Activated CD4-positive, alpha-beta T cell treated with anti-CD3 and anti-CD28 coated beads, Interleukin-2, amount 50 U/mL, for 1 hour (primary cell): ENCODE data around the gene CS.
"Not testable (repeated sequence)": the region's sequence is repeated elsewhere in the genome, so short reads cannot be mapped to it uniquely, and the experiment has no call there.

Source experiments
- DNase-seq: peaks from one replicate; pipeline ENCODE4 v3.0.0-alpha.2; 2020

CS gene

DNA sequence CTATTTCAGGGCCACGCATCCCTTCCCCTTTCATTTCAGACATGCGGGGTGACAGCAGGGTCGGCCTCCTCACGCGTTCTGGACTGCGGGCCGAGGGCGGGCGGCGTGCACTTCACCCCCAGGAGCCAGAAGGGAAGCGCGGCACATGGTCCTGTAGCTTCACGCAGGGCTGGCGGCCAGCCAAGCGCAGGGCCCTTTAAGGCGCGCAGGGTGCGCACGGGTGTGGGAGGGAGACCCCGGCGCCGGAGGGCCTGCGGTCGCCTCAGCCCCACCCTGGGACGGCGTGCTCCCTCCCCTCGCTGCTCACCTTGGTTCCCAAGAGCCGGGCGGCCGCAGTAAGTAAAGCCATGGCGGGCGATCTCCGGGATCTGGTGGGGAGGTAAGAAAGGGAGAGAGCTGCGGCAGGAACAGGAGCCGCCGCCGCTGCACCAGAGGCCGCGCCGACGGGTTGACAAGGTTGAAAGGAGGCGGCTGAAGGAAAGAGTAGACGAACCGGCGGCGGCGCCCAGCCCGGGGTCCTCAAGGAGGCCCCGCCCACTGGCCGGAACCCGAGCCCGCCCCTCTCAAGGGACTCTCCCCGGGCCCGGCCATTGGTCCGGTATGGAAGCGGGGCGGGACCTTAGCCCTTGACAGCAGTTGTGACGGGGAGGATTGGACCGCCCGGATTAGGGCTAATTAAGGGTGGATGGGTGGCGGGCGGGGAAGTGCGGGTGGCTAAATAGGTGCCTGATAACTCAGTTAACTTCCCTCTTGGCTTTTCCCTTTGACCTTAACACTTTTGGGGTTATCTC is at the start of gene CS:
Gene CS (minus strand): TSS at position 478 of the 791 bp plus-strand sequence. CDS start 129 bp downstream, at position 349.
- peak; percentile 98 for DNase-seq

- DNase-seq, result no peak
Measured at GRCh38 chr12:56348776-56349175, 48.6 kb upstream of the CS start.

DNA sequence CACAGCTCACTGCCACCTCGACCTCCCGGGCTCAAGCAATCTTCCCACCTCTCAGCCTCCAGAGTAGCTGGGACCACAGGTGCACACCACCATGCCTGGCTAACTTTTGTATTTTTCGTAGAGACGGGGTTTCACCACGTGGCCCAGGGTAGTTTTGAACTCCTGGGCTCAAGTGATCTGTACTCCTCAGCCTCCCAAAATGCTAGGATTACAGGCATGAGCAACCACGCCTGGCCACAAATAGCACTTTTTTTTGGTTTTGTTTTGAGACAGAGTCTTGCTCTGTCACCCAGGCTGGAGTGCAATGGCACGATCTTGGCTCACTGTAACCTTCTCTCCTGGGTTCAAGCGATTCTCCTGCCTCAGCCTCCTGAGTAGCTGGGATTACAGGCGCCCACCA is 47.1 kb upstream of the CS start:
- DNase-seq, result not testable (repeated sequence)

GRCh38 chr12:56346675-56347074 is 46.5 kb upstream of the CS start:
- no peak for DNase-seq

DNA sequence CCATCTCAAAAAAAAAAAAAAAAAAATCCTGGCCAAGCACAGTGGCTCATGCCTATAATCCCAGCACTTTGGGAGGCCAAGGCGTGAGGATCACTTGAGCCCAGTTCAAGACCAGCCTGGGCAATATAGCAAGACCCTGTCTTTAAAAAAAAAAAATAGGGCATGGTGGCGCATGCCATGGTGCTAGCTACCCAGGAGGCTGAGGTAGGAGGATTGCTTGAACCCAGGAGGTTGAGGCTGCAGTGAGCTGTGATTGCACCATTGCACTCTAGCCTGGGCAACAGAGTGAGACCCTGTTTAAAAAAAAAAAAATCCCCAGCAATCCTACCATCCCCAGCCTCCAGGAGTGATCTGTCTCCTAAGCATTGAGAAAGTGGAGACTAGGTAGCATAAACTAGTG is 42.2 kb upstream of the CS start:
- not testable (repeated sequence) for DNase-seq

DNA sequence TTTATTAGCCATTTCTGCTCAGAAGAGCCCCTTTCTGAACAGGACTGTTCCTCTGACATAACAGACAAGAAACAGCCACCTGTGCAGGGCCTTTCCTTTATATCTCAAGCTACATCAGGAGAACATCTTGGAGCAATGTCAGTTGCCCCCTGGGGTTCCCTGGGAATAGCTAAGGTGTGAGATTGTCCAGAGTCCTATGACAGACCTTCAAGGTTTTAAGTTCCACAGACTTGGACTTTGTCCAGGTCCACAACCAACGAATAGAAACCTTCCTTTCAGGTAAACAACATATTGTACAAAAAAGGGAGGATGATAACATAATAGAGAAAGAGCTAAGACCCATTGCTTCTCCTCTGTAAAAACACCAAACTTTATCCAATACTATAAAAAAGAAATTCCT is 41.5 kb upstream of the CS start:
- DNase-seq, result no peak

- no peak for DNase-seq
Measured at GRCh38 chr12:56339158-56339422, 39.0 kb upstream of the CS start.

GRCh38 chr12:56338308-56339157 is 38.4 kb upstream of the CS start, which contains the start of gene IL23A:
Gene IL23A, plus strand, starts transcription at chr12:56338884. Its CDS starts 161 bp downstream, at chr12:56339045.
- peak; percentile 78 for DNase-seq

- DNase-seq, result no peak
Measured at GRCh38 chr12:56337753-56338251, 37.7 kb upstream of the CS start.

DNA sequence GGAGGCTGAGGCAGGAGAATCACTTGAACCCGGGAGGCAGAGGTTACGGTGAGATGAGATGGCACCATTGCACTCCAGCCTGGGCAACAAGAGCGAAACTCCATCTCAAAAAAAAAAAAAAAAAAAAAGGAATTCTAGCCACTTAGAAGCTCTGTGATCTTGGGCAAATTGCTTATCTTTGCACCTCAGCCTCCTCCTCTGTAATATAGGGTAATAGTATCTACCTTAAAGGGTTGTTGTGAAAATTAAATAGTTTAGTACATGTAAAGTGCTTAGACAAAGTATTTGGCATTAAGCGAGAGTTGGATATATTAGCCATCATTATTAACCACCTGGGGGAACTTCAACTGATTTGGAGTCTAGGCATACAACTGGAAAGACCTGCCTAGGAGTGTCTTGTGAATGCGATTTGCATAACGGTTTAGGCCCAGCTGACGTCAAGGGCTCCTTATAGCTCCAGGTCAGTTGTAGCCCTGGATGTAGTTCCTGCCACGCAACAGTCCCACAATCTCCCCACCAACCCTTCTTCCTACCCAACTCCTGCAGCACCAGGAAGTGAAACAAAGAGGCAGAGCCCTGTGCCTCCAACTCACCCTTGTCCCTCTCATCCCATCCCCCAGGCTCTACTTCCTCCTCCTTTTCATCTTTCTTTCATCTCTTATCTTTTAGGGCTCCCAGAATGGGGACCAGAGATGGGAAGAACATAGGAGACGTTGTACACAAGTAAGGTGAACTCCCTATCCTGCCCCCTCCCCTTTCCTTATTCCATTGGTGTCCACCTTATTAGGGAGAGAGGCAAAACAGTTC is 36.4 kb upstream of the CS start:
- DNase-seq, result no peak

DNA sequence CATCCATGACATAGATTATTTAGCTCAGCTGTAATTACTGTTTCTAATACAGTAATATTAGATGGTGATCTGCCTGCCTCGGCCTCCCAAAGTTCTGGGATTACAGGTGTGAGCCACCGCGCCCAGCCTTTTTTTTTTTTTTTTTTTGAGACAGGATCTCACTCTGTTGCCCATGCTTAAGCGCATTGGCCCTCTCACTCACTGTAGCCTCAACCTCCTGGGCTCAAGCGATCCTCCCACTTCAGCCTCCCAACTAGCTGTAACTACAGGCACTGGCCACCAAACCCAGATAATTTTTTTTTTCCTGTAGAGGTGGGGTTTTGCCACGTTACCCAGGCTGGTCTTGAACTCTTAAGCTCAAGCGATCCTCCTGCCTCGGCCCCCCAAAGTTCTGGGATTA is 35.4 kb upstream of the CS start:
- not testable (repeated sequence) for DNase-seq

DNA sequence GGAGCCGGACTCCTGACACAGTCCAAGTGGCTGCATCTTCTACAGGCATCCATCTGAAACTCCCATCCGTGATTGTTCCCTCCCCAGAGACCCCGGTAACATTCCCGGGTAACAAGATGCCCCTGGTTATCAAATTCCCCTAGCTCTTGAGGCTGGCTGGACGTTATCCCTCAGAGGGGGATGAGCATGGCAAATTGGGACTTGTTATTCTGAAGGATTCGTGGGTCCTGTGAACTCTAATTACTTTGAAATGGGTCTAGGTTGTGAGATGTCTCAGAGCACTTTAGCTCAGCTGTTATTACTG is 34.3 kb upstream of the CS start:
- DNase-seq, result no peak

DNA sequence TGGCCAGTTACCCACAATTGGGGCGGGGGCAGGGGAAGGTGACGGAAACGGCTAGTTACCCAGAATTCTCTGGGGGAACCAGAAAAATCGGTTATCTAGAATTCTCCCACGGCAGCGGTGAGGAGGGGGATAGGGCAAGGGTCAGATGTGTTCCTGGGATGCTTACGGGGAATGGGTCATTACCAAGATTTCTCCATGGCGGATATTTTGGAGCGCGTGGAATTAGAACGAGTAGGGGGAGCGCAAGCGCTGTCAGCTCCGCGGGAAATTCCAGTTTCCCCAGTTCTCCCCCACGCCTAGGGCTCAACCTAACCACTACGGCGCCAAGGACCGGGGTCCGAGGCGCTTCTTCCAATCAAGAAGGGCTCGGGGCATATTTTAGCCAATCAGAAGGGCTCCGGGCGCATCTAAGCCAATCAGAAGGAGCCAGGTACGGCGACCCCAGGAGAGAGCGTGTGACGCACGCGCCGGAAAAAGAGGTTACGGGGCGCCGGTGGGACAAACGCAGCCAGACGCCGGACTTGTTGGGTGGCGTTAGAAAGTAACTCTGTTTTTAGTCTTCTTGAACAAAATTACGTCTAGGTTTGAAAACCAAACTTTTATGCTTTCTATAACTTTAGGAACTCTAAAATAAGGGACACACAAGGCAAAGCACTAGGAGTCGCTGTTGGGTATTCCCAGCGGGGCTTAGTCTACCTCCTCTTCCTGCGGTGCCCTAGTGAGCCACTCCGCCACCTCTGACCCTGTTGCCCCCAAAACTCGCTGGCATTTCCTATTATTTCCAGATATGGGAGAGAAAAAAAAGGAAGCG is 33.8 kb upstream of the CS start, which contains the start of gene PAN2:
Gene PAN2 (minus strand): TSS at position 322 of the 811 bp plus-strand sequence. CDS start 906 bp downstream, outside the sequence.
- DNase-seq, result peak; percentile 91

- no peak for DNase-seq
Measured at GRCh38 chr12:56333197-56333678, 33.1 kb upstream of the CS start.

DNA sequence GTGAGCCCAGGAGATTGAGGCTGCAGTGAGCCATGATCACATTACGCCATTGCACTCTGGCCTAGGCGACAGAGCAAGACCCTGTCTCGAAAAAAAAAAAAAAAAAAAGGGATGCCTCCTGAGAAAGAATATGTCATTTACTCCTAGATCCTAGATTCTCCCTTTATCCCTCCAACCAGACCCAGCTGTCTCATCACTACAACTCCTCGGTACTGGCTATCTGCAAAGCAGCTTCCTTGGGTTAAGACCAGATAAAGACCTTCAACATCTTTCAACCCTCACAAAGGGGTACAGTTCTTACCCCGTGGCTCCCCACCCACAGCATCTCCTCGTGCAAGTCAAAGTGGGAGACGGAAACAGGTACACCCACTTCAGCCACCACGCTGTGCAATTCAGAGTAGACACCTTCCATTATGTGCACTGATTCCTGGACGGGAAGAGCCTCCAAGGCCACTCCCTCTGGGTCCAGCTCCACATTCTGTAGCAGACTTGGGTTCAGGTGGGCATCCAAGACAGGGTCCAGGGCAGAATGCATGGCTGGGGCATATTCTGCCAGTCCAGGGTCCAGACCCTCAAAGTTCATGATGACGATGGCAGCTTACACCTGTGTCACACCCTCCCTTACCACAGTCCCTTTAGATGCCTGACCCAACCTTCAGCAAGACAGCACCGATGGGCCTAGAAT is 32.5 kb upstream of the CS start:
- no peak for DNase-seq

DNA sequence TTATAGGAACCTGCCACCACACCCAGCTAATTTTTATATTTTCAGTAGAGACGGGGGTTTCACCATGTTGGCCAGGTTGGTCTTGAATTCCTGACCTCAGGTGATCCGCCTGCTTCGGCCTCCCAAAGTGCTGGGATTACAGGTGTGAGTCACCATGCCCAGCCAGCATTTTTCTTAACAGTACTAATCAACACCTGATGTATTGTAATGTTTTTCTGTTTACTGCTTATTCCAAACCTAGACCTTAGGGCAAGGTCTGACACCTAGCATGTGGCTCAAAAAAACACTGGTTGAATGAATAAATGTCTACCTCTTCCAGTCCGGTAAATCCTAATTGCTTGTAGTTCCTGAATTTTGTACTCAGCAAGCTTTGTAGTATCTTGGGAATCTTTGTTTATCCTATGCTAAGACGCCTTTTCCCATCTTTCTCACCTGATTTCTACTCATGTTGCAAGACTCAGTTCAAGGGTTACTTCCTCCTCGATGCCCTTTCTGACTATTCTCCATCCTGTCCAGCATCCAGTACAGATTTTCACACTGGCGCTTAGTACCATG is 30.9 kb upstream of the CS start:
- no peak for DNase-seq

GRCh38 chr12:56326533-56326932 is 26.4 kb upstream of the CS start:
- DNase-seq, result no peak

DNA sequence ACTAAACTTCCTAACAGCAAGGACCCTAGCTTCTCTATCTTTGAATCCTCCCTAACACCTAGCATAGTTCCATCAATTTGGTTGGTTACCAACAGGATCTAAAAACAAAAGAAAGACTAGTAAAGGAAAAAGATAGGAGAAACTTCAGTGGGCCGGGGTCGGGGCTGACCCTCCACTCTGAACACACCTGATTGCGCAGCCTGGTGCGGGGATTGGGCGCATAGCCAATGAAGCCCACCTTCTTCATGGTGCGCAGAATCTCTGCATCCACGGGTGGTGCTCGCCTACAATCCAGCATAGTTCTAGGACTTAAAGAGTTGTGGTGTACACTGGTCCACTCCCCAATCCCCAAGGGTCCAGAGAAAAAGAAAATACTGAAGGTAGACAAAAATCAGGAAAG is 26.0 kb upstream of the CS start:
- DNase-seq, result no peak

DNA sequence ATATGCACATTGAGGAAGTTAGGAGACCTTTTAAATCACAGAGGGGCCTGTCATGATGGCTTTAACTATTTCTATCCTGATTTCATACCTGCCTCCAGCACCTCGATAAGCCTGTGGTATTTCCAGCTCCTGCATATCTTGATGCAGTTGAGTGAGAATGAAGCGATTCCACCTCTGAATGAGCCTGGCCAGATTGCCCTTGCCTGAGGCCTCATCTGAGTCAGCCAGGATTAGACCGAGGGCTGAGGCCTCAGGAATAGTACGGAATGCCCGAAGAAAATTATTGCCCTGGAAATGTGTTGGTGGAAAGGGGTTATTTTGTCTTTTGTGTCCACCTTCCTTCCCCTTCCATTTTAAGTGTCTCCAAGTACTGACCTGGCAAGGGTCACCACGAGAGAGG is 24.1 kb upstream of the CS start:
- DNase-seq, result no peak

DNA sequence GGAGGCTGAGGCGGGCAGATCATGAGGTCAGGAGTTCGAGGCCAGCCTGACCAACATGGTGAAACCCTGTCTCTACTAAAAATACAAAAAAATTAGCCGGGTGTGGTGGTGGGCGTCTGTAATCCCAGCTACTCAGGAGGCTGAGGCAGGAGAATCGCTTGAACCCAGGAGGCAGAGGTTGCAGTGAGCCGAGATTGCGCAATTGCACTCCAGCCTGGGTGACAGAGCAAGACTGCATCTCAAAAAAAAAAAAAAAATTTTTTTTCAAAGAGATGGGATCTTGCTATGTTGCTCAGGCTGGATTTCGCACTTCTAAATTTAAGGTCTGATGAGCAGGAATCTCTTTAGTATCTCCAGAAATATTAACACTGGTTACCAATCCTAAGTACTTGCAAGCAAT is 21.5 kb upstream of the CS start:
- DNase-seq, result not testable (repeated sequence)

- DNase-seq, result no peak
Measured at GRCh38 chr12:56321027-56321426, 20.9 kb upstream of the CS start.
